ENCODE measurements around the gene CEP290. TPM values are rescaled to one million over a fixed set of nuclear protein-coding genes. Genes with fewer than 3 reads are reported as not detected.

The CEP290 gene
- total and polyA plus RNA-seq, 10 donors = 4.2 to 27.1 (median 15.3) TPM

GRCh38 chr12:88167384-88167783 lies 25.5 kb upstream of the CEP290 start:
- WGBS, 5 donors = 96 to 99% (median 98%) methylated on average over 2 of the region's 2 CpGs

GRCh38 chr12:88166179-88166578 lies 24.3 kb upstream of the CEP290 start:
- H3K4me1 ChIP-seq = no peaks in the 10 kb centered on the region
- no peak overlapping the region for H3K27ac ChIP-seq
- TF ChIP-seq CTCF (IDR thresholded peaks at IDR 0.05 in 8 of 11, conservative IDR thresholded peaks at IDR 0.05 in 3 of 11) (no peak), POLR2AphosphoS5 (IDR thresholded peaks at IDR 0.05) (no peak), POLR2A (IDR thresholded peaks at IDR 0.05) (no peak)
- intact Hi-C loops (cut with DNase I; ENCODE audit: low total_unique reads) = no loop called here
- 69 to 94% (median 90%) methylated on average over 1 of the region's 1 CpG for WGBS, 5 donors
- H3K36me3 ChIP-seq = peaks cover 0 to 96% (median 33%) of the 10 kb centered on the region in 6 donors
- no peaks in the 10 kb centered on the region for H3K9me3 ChIP-seq
- DNase-seq = no peak
- no peaks in the 10 kb centered on the region for H3K27me3 ChIP-seq (replicated peaks in 1 of 7)
- H3K4me3 ChIP-seq = no peak overlapping the region

More at GRCh38 chr12:88167384-88167783, 25.5 kb upstream of the CEP290 start:
- intact Hi-C loops (cut with DNase I; ENCODE audit: low total_unique reads) = no loop called here
- TF ChIP-seq POLR2AphosphoS5 (IDR thresholded peaks at IDR 0.05) (no peak), POLR2A (IDR thresholded peaks at IDR 0.05) (no peak), CTCF (IDR thresholded peaks at IDR 0.05 in 8 of 11, conservative IDR thresholded peaks at IDR 0.05 in 3 of 11) (no peak)
- Histone ChIP-seq H3K27me3 (replicated peaks in 1 of 7) (no peaks in the 10 kb centered on the region), H3K36me3 (peaks cover 0 to 100% (median 32%) of the 10 kb centered on the region in 6 donors), H3K4me1 (no peaks in the 10 kb centered on the region), H3K4me3 (no peak overlapping the region), H3K27ac (no peak overlapping the region), H3K9me3 (no peaks in the 10 kb centered on the region)
- no peak for DNase-seq

- Histone ChIP-seq H3K4me1 (no peaks in the 10 kb centered on the region), H3K4me3 (no peak overlapping the region), H3K27ac (no peak overlapping the region), H3K9me3 (no peaks in the 10 kb centered on the region), H3K27me3 (replicated peaks in 1 of 7) (no peaks in the 10 kb centered on the region), H3K36me3 (peaks cover 0 to 80% (median 35%) of the 10 kb centered on the region in 6 donors)
- intact Hi-C loops (cut with DNase I; ENCODE audit: low total_unique reads) = no loop called here
- WGBS, 5 donors = 94 to 100% (median 98%) methylated on average over 2 of the region's 2 CpGs
- TF ChIP-seq POLR2AphosphoS5 (IDR thresholded peaks at IDR 0.05) (no peak), CTCF (IDR thresholded peaks at IDR 0.05 in 8 of 11, conservative IDR thresholded peaks at IDR 0.05 in 3 of 11) (no peak), POLR2A (IDR thresholded peaks at IDR 0.05) (no peak)
- no peak for DNase-seq
These were observed 21.5 kb upstream of the CEP290 start for GRCh38 chr12:88163371-88163770.

- H3K27me3 ChIP-seq (replicated peaks in 1 of 7) = no peaks in the 10 kb centered on the region
- H3K4me3 ChIP-seq = no peak overlapping the region
- intact Hi-C loops (cut with DNase I; ENCODE audit: low total_unique reads) = no loop called here
- DNase-seq = no peak
- H3K9me3 ChIP-seq = no peaks in the 10 kb centered on the region
- H3K27ac ChIP-seq = no peak overlapping the region
- 94 to 100% (median 96%) methylated on average over 1 of the region's 1 CpG for WGBS, 5 donors
- H3K4me1 ChIP-seq = no peaks in the 10 kb centered on the region
- TF ChIP-seq CTCF (IDR thresholded peaks at IDR 0.05 in 8 of 11, conservative IDR thresholded peaks at IDR 0.05 in 3 of 11) = no peak
- no peak for TF ChIP-seq POLR2A (IDR thresholded peaks at IDR 0.05)
- no peak for TF ChIP-seq POLR2AphosphoS5 (IDR thresholded peaks at IDR 0.05)
- H3K36me3 ChIP-seq = peaks cover 0 to 43% (median 4%) of the 10 kb centered on the region in 6 donors
These were observed 14.3 kb upstream of the CEP290 start for GRCh38 chr12:88156075-88156654.

Data from spleen (tissue), 11 donors.